Neural cell (in vitro differentiated cells): ENCODE results near the gene STRN3. TPM values are rescaled to one million over a fixed set of nuclear protein-coding genes. Genes with fewer than 3 reads are reported as not detected.
A peak's percentile ranks its signal among the peaks of the same experiment; 100 is the strongest.
"Not testable (repeated sequence)": the region's sequence is repeated elsewhere in the genome, so short reads cannot be mapped to it uniquely, and the experiment has no call there.

ENCODE experiments used
- H2AFZ ChIP-seq: fragments of 200-600, 300-800 bp; sonication (generic), shearing (Covaris generic); 2 replicates; pipeline ENCODE4 v1.6.0; 2014; ENCODE audit warnings: low read depth, mild to moderate bottlenecking, antibody characterized with exemption, low read length, moderate library complexity
- H3F3A ChIP-seq: fragments of 200-600 bp; shearing (Covaris generic); 2 replicates; pipeline ENCODE4 v1.6.1; 2016; ENCODE audit warnings: mild to moderate bottlenecking, moderate library complexity, mixed read lengths, antibody characterized with exemption, low read length; ENCODE audit not compliant: insufficient read depth, poor library complexity, severe bottlenecking
- H3K27ac ChIP-seq: fragments of 200-600, 300-800 bp; sonication (generic), shearing (Covaris generic); 2 replicates; pipeline ENCODE4 v1.5.1; 2014; ENCODE audit warnings: mild to moderate bottlenecking, low read length, moderate library complexity
- H3K27me3 ChIP-seq: fragments of 300-800, 200-600 bp; sonication (generic), shearing (Covaris generic); 2 replicates; pipeline ENCODE4 v1.6.0; 2014; ENCODE audit warnings: mild to moderate bottlenecking, low read depth, low read length, moderate library complexity; ENCODE audit not compliant: insufficient read depth
- H3K36me3 ChIP-seq: fragments of 300-800, 200-600 bp; sonication (generic), shearing (Covaris generic); 2 replicates; pipeline ENCODE4 v1.5.1; 2014; ENCODE audit warnings: mild to moderate bottlenecking, antibody characterized with exemption, low read length, moderate library complexity; ENCODE audit not compliant: insufficient read depth
- H3K4me2 ChIP-seq: fragments of 300-800, 200-600 bp; sonication (generic), shearing (Covaris generic); 2 replicates; pipeline ENCODE4 v1.6.0; 2014; ENCODE audit warnings: mild to moderate bottlenecking, low read length
- H3K4me3 ChIP-seq: fragments of 300-800, 200-600 bp; sonication (generic), shearing (Covaris generic); 2 replicates; pipeline ENCODE4 v1.5.1; 2014; ENCODE audit warnings: mild to moderate bottlenecking, low read length, moderate library complexity
- H3K79me2 ChIP-seq: fragments of 200-600 bp; shearing (Covaris generic); replicated peaks from 2 replicates; pipeline ENCODE4 v1.6.0; 2014; ENCODE audit warnings: mild to moderate bottlenecking, low read length, moderate library complexity; ENCODE audit not compliant: insufficient read depth
- H3K9ac ChIP-seq: fragments of 300-800, 200-600 bp; sonication (generic), shearing (Covaris generic); 2 replicates; pipeline ENCODE4 v1.6.1; 2016; ENCODE audit warnings: mild to moderate bottlenecking, low read length, mixed read lengths
- H3K9me2 ChIP-seq: fragments of 200-600 bp; shearing (Covaris generic); 2 replicates; pipeline ENCODE4 v1.6.1; 2016; ENCODE audit warnings: mild to moderate bottlenecking, low read length, mixed read lengths; ENCODE audit not compliant: insufficient read depth
- H3K9me3 ChIP-seq: fragments of 200-600, 300-800 bp; sonication (generic), shearing (Covaris generic); 2 replicates; pipeline ENCODE4 v1.6.1; 2016; ENCODE audit warnings: mild to moderate bottlenecking, mixed run types, low read length, moderate library complexity, mixed read lengths
- H4K20me1 ChIP-seq: fragments of 200-600 bp; shearing (Covaris generic); 2 replicates; pipeline ENCODE4 v1.6.1; 2016; ENCODE audit warnings: mild to moderate bottlenecking, mixed run types; ENCODE audit not compliant: insufficient read depth
- EP300 ChIP-seq: fragments of 450-650 bp; conservative IDR thresholded peaks from 2 replicates; pipeline ENCODE4 v1.6.1; 2014; ENCODE audit warnings: antibody characterized with exemption, mild to moderate bottlenecking, moderate library complexity; ENCODE audit not compliant: poor library complexity, severe bottlenecking
- EZH2 ChIP-seq: fragments of 200-600, 300-800 bp; shearing (Covaris generic), sonication (generic); IDR thresholded peaks from 2 replicates; pipeline ENCODE4 v1.6.1; 2014; ENCODE audit warnings: antibody characterized with exemption, low read length, borderline replicate concordance, mild to moderate bottlenecking; ENCODE audit not compliant: insufficient read depth, poor library complexity, severe bottlenecking
- MXI1 ChIP-seq: fragments of 450-650 bp; conservative IDR thresholded peaks from 2 replicates; pipeline ENCODE4 v1.6.1; 2014; ENCODE audit warnings: antibody characterized with exemption, mild to moderate bottlenecking; ENCODE audit not compliant: poor library complexity, severe bottlenecking
- POLR2AphosphoS5 ChIP-seq: IDR thresholded peaks from 2 replicates; pipeline ENCODE4 v1.6.1; 2012
- RAD21 ChIP-seq: fragments of 450-650 bp; conservative IDR thresholded peaks from 2 replicates; pipeline ENCODE4 v1.6.1; 2014; ENCODE audit warnings: antibody characterized with exemption, mild to moderate bottlenecking, moderate library complexity
- SMC3 ChIP-seq: fragments of 450-650 bp; conservative IDR thresholded peaks from 2 replicates; pipeline ENCODE4 v1.6.1; 2014; ENCODE audit warnings: antibody characterized with exemption, mild to moderate bottlenecking, moderate library complexity; ENCODE audit not compliant: poor library complexity
- TAF1 ChIP-seq: IDR thresholded peaks from 2 replicates; pipeline ENCODE4 v1.6.1; 2012; ENCODE audit warnings: low read depth
- polyA plus RNA-seq: library from polyadenylated mRNA; depleted of rRNA; stranded (reverse); fragments of >200 nt; gene quantifications from 2 replicates; pipeline ENCODE4 v1.2.3, GENCODE V29; 2014
- TF ChIP-seq, protein P1 (sequence below): fragments of 450-650 bp; IDR thresholded peaks from 2 replicates; pipeline ENCODE4 v1.5.1; 2014; ENCODE audit warnings: antibody characterized with exemption, mild to moderate bottlenecking, moderate library complexity; ENCODE audit not compliant: poor library complexity, severe bottlenecking
- TF ChIP-seq, protein P2 (sequence below): IDR thresholded peaks from 2 replicates; pipeline ENCODE4 v1.6.1; 2012; ENCODE audit warnings: borderline replicate concordance

STRN3 gene
- polyA plus RNA-seq, 1 donor from 2014 or later = 60.1 TPM

GRCh38 chr14:30906752-30907658 lies 119.2 kb downstream of the STRN3 start:
- no peak overlapping the region for H3K4me2 ChIP-seq
- H4K20me1 ChIP-seq = no peaks in the 10 kb centered on the region
- no peaks in the 10 kb centered on the region for H3K27me3 ChIP-seq
- no peak overlapping the region for H2AFZ ChIP-seq
- no peak overlapping the region for H3K27ac ChIP-seq
- TF ChIP-seq, protein P1, sequence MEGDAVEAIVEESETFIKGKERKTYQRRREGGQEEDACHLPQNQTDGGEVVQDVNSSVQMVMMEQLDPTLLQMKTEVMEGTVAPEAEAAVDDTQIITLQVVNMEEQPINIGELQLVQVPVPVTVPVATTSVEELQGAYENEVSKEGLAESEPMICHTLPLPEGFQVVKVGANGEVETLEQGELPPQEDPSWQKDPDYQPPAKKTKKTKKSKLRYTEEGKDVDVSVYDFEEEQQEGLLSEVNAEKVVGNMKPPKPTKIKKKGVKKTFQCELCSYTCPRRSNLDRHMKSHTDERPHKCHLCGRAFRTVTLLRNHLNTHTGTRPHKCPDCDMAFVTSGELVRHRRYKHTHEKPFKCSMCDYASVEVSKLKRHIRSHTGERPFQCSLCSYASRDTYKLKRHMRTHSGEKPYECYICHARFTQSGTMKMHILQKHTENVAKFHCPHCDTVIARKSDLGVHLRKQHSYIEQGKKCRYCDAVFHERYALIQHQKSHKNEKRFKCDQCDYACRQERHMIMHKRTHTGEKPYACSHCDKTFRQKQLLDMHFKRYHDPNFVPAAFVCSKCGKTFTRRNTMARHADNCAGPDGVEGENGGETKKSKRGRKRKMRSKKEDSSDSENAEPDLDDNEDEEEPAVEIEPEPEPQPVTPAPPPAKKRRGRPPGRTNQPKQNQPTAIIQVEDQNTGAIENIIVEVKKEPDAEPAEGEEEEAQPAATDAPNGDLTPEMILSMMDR = peak; percentile 66
- TF ChIP-seq POLR2AphosphoS5 (no peak), SMC3 (peak; percentile 64), RAD21 (peak; percentile 70)
- H3K9me2 ChIP-seq = no peaks in the 10 kb centered on the region
- no peaks in the 10 kb centered on the region for H3F3A ChIP-seq
- no peak overlapping the region for H3K9ac ChIP-seq
- no peaks in the 10 kb centered on the region for H3K79me2 ChIP-seq
- H3K4me3 ChIP-seq = no peak overlapping the region
- H3K36me3 ChIP-seq = peaks cover 8% of the 10 kb centered on the region
- no peaks in the 10 kb centered on the region for H3K9me3 ChIP-seq

GRCh38 chr14:30903285-30904124 lies 122.7 kb downstream of the STRN3 start:
- H3K4me3 ChIP-seq = no peak overlapping the region
- H3K4me2 ChIP-seq = no peak overlapping the region
- no peak overlapping the region for H3K9ac ChIP-seq
- no peak overlapping the region for H3K27ac ChIP-seq
- no peaks in the 10 kb centered on the region for H3K9me3 ChIP-seq
- no peak overlapping the region for H2AFZ ChIP-seq
- H4K20me1 ChIP-seq = no peaks in the 10 kb centered on the region
- no peaks in the 10 kb centered on the region for H3K27me3 ChIP-seq
- H3K79me2 ChIP-seq = no peaks in the 10 kb centered on the region
- no peaks in the 10 kb centered on the region for H3K36me3 ChIP-seq
- H3K9me2 ChIP-seq = no peaks in the 10 kb centered on the region
- TF ChIP-seq EZH2 (no peak), RAD21 (no peak), SMC3 (no peak), POLR2AphosphoS5 (no peak), MXI1 (no peak), TAF1 (no peak), EP300 (no peak)
- TF ChIP-seq, protein P1 = no peak
- TF ChIP-seq, protein P2, sequence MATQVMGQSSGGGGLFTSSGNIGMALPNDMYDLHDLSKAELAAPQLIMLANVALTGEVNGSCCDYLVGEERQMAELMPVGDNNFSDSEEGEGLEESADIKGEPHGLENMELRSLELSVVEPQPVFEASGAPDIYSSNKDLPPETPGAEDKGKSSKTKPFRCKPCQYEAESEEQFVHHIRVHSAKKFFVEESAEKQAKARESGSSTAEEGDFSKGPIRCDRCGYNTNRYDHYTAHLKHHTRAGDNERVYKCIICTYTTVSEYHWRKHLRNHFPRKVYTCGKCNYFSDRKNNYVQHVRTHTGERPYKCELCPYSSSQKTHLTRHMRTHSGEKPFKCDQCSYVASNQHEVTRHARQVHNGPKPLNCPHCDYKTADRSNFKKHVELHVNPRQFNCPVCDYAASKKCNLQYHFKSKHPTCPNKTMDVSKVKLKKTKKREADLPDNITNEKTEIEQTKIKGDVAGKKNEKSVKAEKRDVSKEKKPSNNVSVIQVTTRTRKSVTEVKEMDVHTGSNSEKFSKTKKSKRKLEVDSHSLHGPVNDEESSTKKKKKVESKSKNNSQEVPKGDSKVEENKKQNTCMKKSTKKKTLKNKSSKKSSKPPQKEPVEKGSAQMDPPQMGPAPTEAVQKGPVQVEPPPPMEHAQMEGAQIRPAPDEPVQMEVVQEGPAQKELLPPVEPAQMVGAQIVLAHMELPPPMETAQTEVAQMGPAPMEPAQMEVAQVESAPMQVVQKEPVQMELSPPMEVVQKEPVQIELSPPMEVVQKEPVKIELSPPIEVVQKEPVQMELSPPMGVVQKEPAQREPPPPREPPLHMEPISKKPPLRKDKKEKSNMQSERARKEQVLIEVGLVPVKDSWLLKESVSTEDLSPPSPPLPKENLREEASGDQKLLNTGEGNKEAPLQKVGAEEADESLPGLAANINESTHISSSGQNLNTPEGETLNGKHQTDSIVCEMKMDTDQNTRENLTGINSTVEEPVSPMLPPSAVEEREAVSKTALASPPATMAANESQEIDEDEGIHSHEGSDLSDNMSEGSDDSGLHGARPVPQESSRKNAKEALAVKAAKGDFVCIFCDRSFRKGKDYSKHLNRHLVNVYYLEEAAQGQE = no peak
- H3F3A ChIP-seq = no peaks in the 10 kb centered on the region

DNA sequence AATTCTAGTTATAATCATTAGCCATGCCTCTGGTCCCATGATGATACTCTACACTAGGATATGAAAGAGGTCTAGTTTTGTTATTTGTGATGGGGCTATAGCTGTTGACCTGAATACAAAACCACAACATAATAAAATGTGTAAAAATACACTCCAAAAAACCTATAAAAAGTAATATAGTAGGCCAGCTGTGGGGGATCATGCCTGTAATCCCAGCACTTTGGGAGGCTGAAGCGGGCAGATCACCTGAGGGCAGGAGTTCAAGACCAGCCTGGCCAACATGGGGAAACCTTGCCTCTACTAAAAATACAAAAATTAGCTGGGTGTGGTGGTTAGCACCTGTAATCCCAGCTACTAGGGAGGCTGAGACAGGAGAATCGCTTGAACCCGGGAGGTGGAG lies 129.1 kb downstream of the STRN3 start:
- H3K27me3 ChIP-seq, H3K4me2 ChIP-seq, H3K9me2 ChIP-seq, H3K9ac ChIP-seq, H3K9me3 ChIP-seq, H4K20me1 ChIP-seq, H3K79me2 ChIP-seq, H3F3A ChIP-seq, H3K4me3 ChIP-seq, H3K27ac ChIP-seq, H2AFZ ChIP-seq, H3K36me3 ChIP-seq: not testable (repeated sequence)
